GM19240 (cell line): Measurements from ENCODE around the gene PLA2G1B.

Experiments used
- DNase-seq: peaks from one replicate; pipeline ENCODE4 v3.0.0; 2011; ENCODE audit warnings: low spot score; ENCODE audit not compliant: insufficient read length

Gene PLA2G1B

GRCh38 chr12:120328228-120328627, 649 bp upstream of the PLA2G1B start:
- DNase-seq: no peak

- no peak for DNase-seq
Measured at GRCh38 chr12:120324841-120325417, 2.6 kb downstream of the PLA2G1B start.

- DNase-seq: no peak
Measured at GRCh38 chr12:120323772-120324171, 3.8 kb downstream of the PLA2G1B start.

- no peak for DNase-seq
Measured at GRCh38 chr12:120321382-120322202, 6.0 kb downstream of the PLA2G1B start.

- peak; percentile 97 for DNase-seq
Measured at GRCh38 chr12:120317224-120318105, 10.1 kb downstream of the PLA2G1B start.

GRCh38 chr12:120316798-120317223, 10.8 kb downstream of the PLA2G1B start:
- no peak for DNase-seq

GRCh38 chr12:120314220-120314619, 13.4 kb downstream of the PLA2G1B start:
- no peak for DNase-seq

- DNase-seq: peak; percentile 98
Measured at GRCh38 chr12:120301962-120302815, 25.4 kb downstream of the PLA2G1B start, which contains the start of gene SIRT4. Gene SIRT4, plus strand, starts transcription at chr12:120302321. Its CDS starts 1,241 bp downstream, at chr12:120303562.

- DNase-seq: peak; percentile 40
Measured at GRCh38 chr12:120292661-120293531, 34.7 kb downstream of the PLA2G1B start, which contains the start of gene RNU4-1. Gene RNU4-1, minus strand, starts transcription at chr12:120293237.

- no peak for DNase-seq
Measured at GRCh38 chr12:120292411-120292660, 35.2 kb downstream of the PLA2G1B start.

- DNase-seq: no peak
Measured at GRCh38 chr12:120290609-120291305, 36.8 kb downstream of the PLA2G1B start.

- no peak for DNase-seq
Measured at GRCh38 chr12:120287491-120287890, 40.1 kb downstream of the PLA2G1B start.

GRCh38 chr12:120286768-120287490, 40.6 kb downstream of the PLA2G1B start:
- DNase-seq: no peak

- DNase-seq: no peak
Measured at GRCh38 chr12:120284381-120284780, 43.2 kb downstream of the PLA2G1B start.

GRCh38 chr12:120283318-120283717, 44.3 kb downstream of the PLA2G1B start:
- DNase-seq: no peak

- DNase-seq: no peak
Measured at GRCh38 chr12:120278137-120279069, 49.2 kb downstream of the PLA2G1B start.

GRCh38 chr12:120276734-120277133, 50.8 kb downstream of the PLA2G1B start:
- DNase-seq: no peak
